Transverse colon (tissue), 3 donors: ENCODE results near the gene ZNF740.

Experiments
- CTCF ChIP-seq, 5 experiments: fragments of 200-600 bp in 3 of 5; fragments of 450-650 bp in 2 of 5; sonication (generic) in 3 of 5; IDR thresholded peaks; 1 replicate in 2 of 5; 2 replicates in 3 of 5; pipeline ENCODE4 v1.5.1; 2016 to 2017; ENCODE audit warnings: antibody characterized with exemption in 5 of 5, inconsistent platforms in 3 of 5, mild to moderate bottlenecking in 2 of 5, moderate library complexity in 1 of 5
- EP300 ChIP-seq: sonication (generic); formaldehyde crosslinking; IDR thresholded peaks from one replicate; pipeline ENCODE4 v1.6.1; 2017; ENCODE audit warnings: antibody characterized with exemption, low read depth
- POLR2A ChIP-seq: fragments of 450-650 bp; IDR thresholded peaks from one replicate; pipeline ENCODE4 v1.6.1; 2016; ENCODE audit warnings: antibody characterized with exemption, mild to moderate bottlenecking, moderate library complexity

GRCh38 chr12:53214687-53215455 lies 34.3 kb downstream of the ZNF740 start:
- TF ChIP-seq POLR2A (no peak), EP300 (no peak), CTCF (IDR thresholded peaks at IDR 0.05) (no peak)
